HEK293 (cell line): Measurements from ENCODE around the gene AQP9.
A peak's percentile ranks its signal among the peaks of the same experiment; 100 is the strongest.

Experiments
- CTCF ChIA-PET: fragments of 350-600 bp; formaldehyde crosslinking; extraction: SDS; loops from one replicate; lab custom pipeline; 2021; ENCODE audit warnings: antibody characterized with exemption; lab: Yijun Ruan, JAX
- POLR2A ChIA-PET: fragments of 300-600 bp; formaldehyde crosslinking; extraction: SDS; loops from one replicate; lab custom pipeline; 2020; ENCODE audit warnings: antibody characterized with exemption, inconsistent platforms; lab: Yijun Ruan, JAX
- H3K27ac ChIP-seq: fragments of 200-500 bp; sonication (Bioruptor generic); 2 replicates; pipeline ENCODE4 v1.5.1; 2014; ENCODE audit warnings: low read depth, low read length, control low read depth, inconsistent platforms; ENCODE audit errors: extremely low read depth
- H3K36me3 ChIP-seq, 2 experiments: fragments of 200-500 bp in 1 of 2; sonication (Bioruptor generic) in 1 of 2; 1 replicate in 1 of 2; 2 replicates in 1 of 2; pipeline ENCODE4 v1.5.1; 2014 to 2017; ENCODE audit warnings: inconsistent platforms in 2 of 2, low read length in 2 of 2; ENCODE audit not compliant: control insufficient read depth in 2 of 2, insufficient read depth in 1 of 2
- H3K4me1 ChIP-seq: fragments of 200-500 bp; sonication (Bioruptor generic); 2 replicates; pipeline ENCODE4 v1.5.1; 2014; ENCODE audit warnings: mild to moderate bottlenecking, low read length, inconsistent platforms; ENCODE audit not compliant: control insufficient read depth, insufficient read depth
- H3K4me3 ChIP-seq: 2 replicates; pipeline ENCODE4 v1.5.1; 2011; ENCODE audit warnings: low read depth, mild to moderate bottlenecking, control low read depth, low read length, moderate library complexity
- H3K9me3 ChIP-seq: fragments of 200-500 bp; sonication (Bioruptor generic); 2 replicates; pipeline ENCODE4 v1.5.1; 2014; ENCODE audit warnings: low read depth, low read length, inconsistent platforms; ENCODE audit not compliant: control insufficient read depth, insufficient read depth
- ATF2 ChIP-seq: fragments of 450-650 bp; formaldehyde crosslinking; IDR thresholded peaks from 2 replicates; pipeline ENCODE4 v1.5.1; 2016; ENCODE audit warnings: missing biosample characterization, missing genetic modification characterization, low read depth
- GLI4 ChIP-seq: fragments of 450-650 bp; formaldehyde crosslinking; IDR thresholded peaks from 2 replicates; pipeline ENCODE4 v1.5.1; 2016; ENCODE audit warnings: missing biosample characterization, missing genetic modification characterization
- MYNN ChIP-seq: fragments of 450-650 bp; formaldehyde crosslinking; IDR thresholded peaks from 2 replicates; pipeline ENCODE4 v1.5.1; 2016; ENCODE audit warnings: missing biosample characterization, missing genetic modification characterization, borderline replicate concordance
- OVOL3 ChIP-seq: fragments of 450-650 bp; formaldehyde crosslinking; IDR thresholded peaks from 2 replicates; pipeline ENCODE4 v1.5.1; 2016; ENCODE audit warnings: missing biosample characterization, missing genetic modification characterization
- RBAK ChIP-seq: fragments of 450-650 bp; formaldehyde crosslinking; IDR thresholded peaks from 2 replicates; pipeline ENCODE4 v1.5.1; 2016; ENCODE audit warnings: missing biosample characterization, missing genetic modification characterization
- SETDB1 ChIP-seq: IDR thresholded peaks from one replicate; pipeline ENCODE4 v1.6.1; 2017; ENCODE audit warnings: mild to moderate bottlenecking, low read length, moderate library complexity, mixed read lengths; ENCODE audit not compliant: insufficient read length
- TCF7L2 ChIP-seq: IDR thresholded peaks from 2 replicates; pipeline ENCODE4 v1.6.1; 2011; ENCODE audit warnings: low read depth, mild to moderate bottlenecking, inconsistent platforms, low read length, moderate library complexity, borderline replicate concordance
- ZNF174 ChIP-seq: fragments of 450-650 bp; formaldehyde crosslinking; IDR thresholded peaks from 2 replicates; pipeline ENCODE4 v1.5.0; 2017; ENCODE audit warnings: missing biosample characterization, mild to moderate bottlenecking, missing genetic modification characterization
- ZNF23 ChIP-seq: fragments of 450-650 bp; formaldehyde crosslinking; IDR thresholded peaks from 2 replicates; pipeline ENCODE4 v1.5.1; 2016; ENCODE audit warnings: missing biosample characterization, missing genetic modification characterization, borderline replicate concordance
- ZNF26 ChIP-seq: fragments of 450-650 bp; formaldehyde crosslinking; IDR thresholded peaks from 2 replicates; pipeline ENCODE4 v1.5.1; 2016; ENCODE audit warnings: missing biosample characterization, missing genetic modification characterization
- ZNF404 ChIP-seq: fragments of 450-650 bp; formaldehyde crosslinking; IDR thresholded peaks from 2 replicates; pipeline ENCODE4 v1.5.1; 2017; ENCODE audit warnings: missing biosample characterization, missing genetic modification characterization
- ZNF416 ChIP-seq: fragments of 450-650 bp; formaldehyde crosslinking; IDR thresholded peaks from 2 replicates; pipeline ENCODE4 v1.5.1; 2016; ENCODE audit warnings: missing biosample characterization, missing genetic modification characterization
- ZNF558 ChIP-seq: fragments of 450-650 bp; formaldehyde crosslinking; IDR thresholded peaks from 2 replicates; pipeline ENCODE4 v1.5.1; 2016; ENCODE audit warnings: missing biosample characterization, missing genetic modification characterization
- ZNF585B ChIP-seq: fragments of 450-650 bp; formaldehyde crosslinking; IDR thresholded peaks from 2 replicates; pipeline ENCODE4 v1.5.1; 2016; ENCODE audit warnings: missing biosample characterization, missing genetic modification characterization
- ZNF626 ChIP-seq: fragments of 450-650 bp; sonication (Bioruptor Pico); formaldehyde crosslinking; IDR thresholded peaks from 2 replicates; pipeline ENCODE4 v1.5.1; 2018; ENCODE audit warnings: missing biosample characterization, missing genetic modification characterization, inconsistent platforms
- ZNF658 ChIP-seq: fragments of 450-650 bp; formaldehyde crosslinking; IDR thresholded peaks from 2 replicates; pipeline ENCODE4; 2016; ENCODE audit warnings: missing biosample characterization, missing genetic modification characterization
- ZNF660 ChIP-seq: fragments of 450-650 bp; IDR thresholded peaks from 2 replicates; pipeline ENCODE4 v1.5.1; 2018; ENCODE audit warnings: missing biosample characterization, mild to moderate bottlenecking, missing genetic modification characterization
- ZNF677 ChIP-seq: fragments of 450-650 bp; IDR thresholded peaks from 2 replicates; pipeline ENCODE4 v1.5.0; 2018; ENCODE audit warnings: missing biosample characterization, mild to moderate bottlenecking, missing genetic modification characterization, moderate library complexity
- ZNF707 ChIP-seq: fragments of 450-650 bp; formaldehyde crosslinking; IDR thresholded peaks from 2 replicates; pipeline ENCODE4 v1.5.1; 2016; ENCODE audit warnings: missing biosample characterization, missing genetic modification characterization
- ZNF776 ChIP-seq: fragments of 450-650 bp; formaldehyde crosslinking; IDR thresholded peaks from 2 replicates; pipeline ENCODE4 v1.5.0; 2017; ENCODE audit warnings: missing biosample characterization, missing genetic modification characterization, borderline replicate concordance
- ZSCAN5A ChIP-seq: fragments of 450-650 bp; formaldehyde crosslinking; IDR thresholded peaks from 2 replicates; pipeline ENCODE4 v1.5.1; 2016; ENCODE audit warnings: missing biosample characterization, missing genetic modification characterization

Gene AQP9

DNA sequence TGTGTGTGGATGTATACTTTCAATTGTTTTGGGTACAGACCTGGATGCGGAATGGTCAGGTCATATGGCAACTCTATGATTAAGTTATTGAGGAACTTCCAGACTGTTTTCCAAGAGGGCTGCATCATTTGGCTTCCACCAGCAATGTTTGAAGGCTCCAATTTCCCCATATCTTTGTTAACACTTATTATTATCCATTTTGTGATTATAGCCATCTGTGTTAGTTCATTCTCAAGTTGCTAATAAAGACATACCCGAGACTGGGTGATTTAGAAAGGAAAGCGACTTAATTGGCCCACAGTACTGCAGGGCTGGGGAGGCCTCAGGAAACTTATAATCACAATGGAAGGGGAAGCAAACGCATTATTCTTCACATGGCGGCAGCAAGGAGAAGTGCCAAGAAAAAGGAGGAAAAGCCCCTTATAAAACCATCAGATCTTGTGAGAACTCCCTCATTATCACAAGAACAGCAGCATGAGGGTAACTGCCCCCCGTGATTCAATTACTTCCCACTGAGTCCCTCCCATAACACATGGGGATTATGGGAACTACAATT is 41.6 kb upstream of the AQP9 start:
- POLR2A ChIA-PET: no interaction called here
- no peaks in the 10 kb centered on the region for H3K9me3 ChIP-seq
- CTCF ChIA-PET: no interaction called here
- no peaks in the 10 kb centered on the region for H3K36me3 ChIP-seq
- H3K27ac ChIP-seq: no peak overlapping the region
- H3K4me3 ChIP-seq: no peak overlapping the region
- H3K4me1 ChIP-seq: no peaks in the 10 kb centered on the region
- TF ChIP-seq ZNF416 (tag by site-specific recombination) (no peak), ZNF660 (tag by site-specific recombination) (no peak), ZNF23 (tag by site-specific recombination) (no peak), ZNF776 (tag by site-specific recombination) (no peak), ZNF174 (tag by site-specific recombination) (no peak), ZNF558 (no peak), OVOL3 (no peak), ZNF626 (tag by site-specific recombination) (no peak), ZNF404 (tag by site-specific recombination) (no peak), GLI4 (tag by site-specific recombination) (no peak), ZSCAN5A (tag by site-specific recombination) (no peak)
- TF ChIP-seq, all 188 proteins: peak for 0

DNA sequence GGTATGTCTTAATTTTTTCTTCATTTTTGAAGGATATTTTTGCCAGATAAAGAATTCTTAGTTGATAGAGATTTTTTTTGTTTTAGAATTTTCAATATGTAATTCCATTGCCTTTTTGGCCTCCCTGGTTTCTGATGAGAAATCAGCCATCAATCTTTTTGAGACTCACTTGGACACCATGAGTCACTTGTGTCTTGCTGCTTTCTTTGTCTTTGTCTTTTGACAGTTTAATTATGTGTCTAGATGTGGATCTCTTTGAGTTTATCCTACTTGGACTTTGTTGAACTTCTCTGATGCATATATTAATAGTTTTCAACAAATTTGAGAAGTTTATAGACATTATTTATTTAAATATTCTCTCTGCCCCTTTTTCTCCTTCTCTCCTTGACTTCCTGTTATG is 34.7 kb upstream of the AQP9 start:
- H3K36me3 ChIP-seq: no peaks in the 10 kb centered on the region
- H3K9me3 ChIP-seq: no peaks in the 10 kb centered on the region
- no peak overlapping the region for H3K4me3 ChIP-seq
- ChIA-PET POLR2A (no interaction called here), CTCF (no interaction called here)
- H3K27ac ChIP-seq: no peak overlapping the region
- TF ChIP-seq SETDB1 (peak; percentile 47), RBAK (no peak)
- TF ChIP-seq, all 188 proteins: peak for 1
- H3K4me1 ChIP-seq: no peaks in the 10 kb centered on the region

DNA sequence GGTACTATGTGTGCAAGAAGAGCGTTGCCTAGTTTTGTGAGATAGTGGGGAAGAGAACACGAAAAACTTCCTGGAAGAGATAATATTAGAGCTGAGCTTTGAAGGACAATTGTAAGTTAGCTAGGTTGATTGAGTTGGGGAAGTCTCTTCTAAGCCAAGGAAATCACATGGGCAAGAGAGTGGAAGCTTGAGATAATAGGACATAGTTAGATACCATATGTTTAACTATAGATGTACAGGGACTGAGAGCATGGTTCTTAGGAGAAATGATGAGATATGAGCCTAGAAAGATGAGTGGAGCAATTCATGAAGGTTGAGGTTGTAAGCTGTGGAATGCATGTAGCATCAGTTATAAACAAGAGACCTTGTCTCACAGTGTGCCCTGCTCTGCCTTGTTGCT is 30.1 kb upstream of the AQP9 start:
- ChIA-PET CTCF (no interaction called here), POLR2A (no interaction called here)
- H3K27ac ChIP-seq: no peak overlapping the region
- H3K36me3 ChIP-seq: no peaks in the 10 kb centered on the region
- no peaks in the 10 kb centered on the region for H3K9me3 ChIP-seq
- no peaks in the 10 kb centered on the region for H3K4me1 ChIP-seq
- H3K4me3 ChIP-seq: no peak overlapping the region
- TF ChIP-seq ZNF26: no peak
- TF ChIP-seq ZNF585B (tag by site-specific recombination): no peak
- no peak for TF ChIP-seq ZNF677 (tag by site-specific recombination)
- no peak for TF ChIP-seq ATF2
- TF ChIP-seq TCF7L2: no peak
- no peak for TF ChIP-seq ZNF707 (tag by site-specific recombination)
- no peak for TF ChIP-seq ZNF658 (tag by site-specific recombination)
- TF ChIP-seq MYNN: no peak
